A549 (cell line): ENCODE data around the gene ADGRL3.

Experiments used
- JUN ChIP-seq, 2 experiments: fragments of >200 bp; sonication (Bioruptor Twin); formaldehyde crosslinking; IDR thresholded peaks; 2 replicates in 1 of 2; 3 replicates in 1 of 2; pipeline ENCODE4 v1.6.1; 2016 to 2017
- JUNB ChIP-seq: fragments of >200 bp; sonication (Bioruptor Twin); formaldehyde crosslinking; IDR thresholded peaks from 2 replicates; pipeline ENCODE4 v1.6.1; 2016
- SREBF2 ChIP-seq: fragments of 450-650 bp; IDR thresholded peaks from 2 replicates; pipeline ENCODE4 v1.6.1; 2014; ENCODE audit warnings: mild to moderate bottlenecking, moderate library complexity

GRCh38 chr4:61175495-61175894, 24.6 kb upstream of the ADGRL3 start:
- no peak for TF ChIP-seq JUN (IDR thresholded peaks at IDR 0.05)
- no peak for TF ChIP-seq SREBF2
- TF ChIP-seq JUNB: no peak
